SHP77 treated with DMSO at 0.1 percent for 48 hours (cell line): ENCODE results near the gene UBASH3B.

ENCODE experiments used
- DNase-seq: peaks from one replicate; lab custom pipeline; 2025; lab: John Stamatoyannopoulos, UW

The UBASH3B gene

DNA sequence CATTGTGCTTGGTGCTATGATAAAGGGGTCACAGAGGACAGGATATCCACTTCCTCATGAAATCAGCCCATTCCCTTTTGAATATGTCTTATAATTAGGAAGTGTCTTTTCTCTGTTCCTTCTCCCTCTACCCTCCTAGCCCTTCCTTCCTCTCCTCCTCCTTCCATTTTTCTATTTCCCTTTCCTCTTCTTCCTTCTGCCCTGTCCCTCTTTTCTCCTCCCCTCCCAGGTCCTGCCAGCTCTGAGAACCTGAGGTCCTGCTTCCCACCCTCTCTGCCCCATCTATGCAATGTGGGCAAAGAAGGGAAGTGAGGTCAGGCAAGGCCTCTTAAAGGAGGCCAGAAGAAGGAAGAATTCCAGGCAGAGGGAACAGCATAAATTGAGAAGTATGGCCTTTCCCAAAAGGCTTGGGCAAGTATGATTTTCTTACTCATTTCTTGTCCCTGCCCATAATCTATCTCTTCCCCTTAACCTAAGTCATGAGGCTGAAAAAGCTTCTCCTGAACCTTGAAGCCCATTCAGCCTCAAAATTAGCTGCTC, 7.7 kb upstream of the UBASH3B start:
- DNase-seq: no peak

DNA sequence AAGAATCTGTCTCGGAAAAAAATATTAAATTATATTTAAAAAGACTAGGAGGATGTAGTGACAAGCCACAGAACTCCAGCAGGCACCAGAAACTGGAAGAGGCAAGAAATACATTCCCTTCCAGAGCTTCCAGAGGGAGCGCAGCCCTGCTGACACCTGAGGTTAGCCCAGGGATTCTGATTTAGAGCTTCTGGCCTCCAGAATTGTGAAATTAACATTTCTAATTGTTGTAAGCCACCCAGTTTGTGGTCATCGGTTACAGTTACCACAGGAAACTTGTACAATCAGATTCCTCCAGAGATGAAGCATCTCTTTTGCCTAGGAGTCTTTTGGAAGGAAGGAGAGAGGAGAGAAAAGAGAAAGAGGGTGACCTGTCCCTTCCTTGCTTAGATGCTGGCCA, 6.4 kb upstream of the UBASH3B start:
- DNase-seq: no peak

DNA sequence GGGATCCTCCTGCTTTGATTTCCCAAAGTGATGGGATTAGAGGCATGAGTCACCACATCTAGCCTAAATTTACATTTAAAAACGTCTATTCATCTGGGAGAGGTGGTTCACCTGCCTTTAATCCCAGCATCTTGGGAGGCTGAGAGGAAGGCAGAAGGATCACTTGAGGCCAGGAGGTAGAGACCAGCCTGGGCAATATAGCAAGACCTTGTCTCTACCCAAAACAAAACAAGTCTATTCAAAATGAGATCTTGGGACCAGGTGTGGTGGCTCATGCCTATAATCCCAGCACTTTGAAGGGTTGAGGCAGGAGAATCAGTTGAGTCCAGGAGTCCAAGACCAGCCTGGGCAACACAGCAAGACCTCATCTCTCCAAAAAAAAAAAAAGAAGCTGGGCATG, 4.9 kb upstream of the UBASH3B start:
- DNase-seq: no peak

DNA sequence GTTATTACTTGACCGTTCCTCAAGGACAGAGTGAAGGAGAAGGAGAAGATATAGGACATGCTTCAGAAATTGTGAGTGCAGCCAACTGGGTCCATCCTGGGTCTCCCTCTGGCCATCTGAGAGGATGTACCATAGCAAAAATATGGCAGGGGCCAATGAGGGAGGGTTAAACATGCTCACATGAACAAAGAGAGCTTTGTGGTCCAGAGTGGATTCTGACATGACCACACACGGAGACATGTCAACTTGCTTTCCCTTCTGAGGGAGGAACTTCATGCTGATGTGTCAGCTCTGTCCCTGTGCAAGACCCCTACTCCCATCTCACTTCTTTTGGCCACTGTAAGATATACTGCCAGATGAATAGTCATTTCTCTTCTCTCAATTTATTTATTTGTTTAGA, 3.0 kb upstream of the UBASH3B start:
- no peak for DNase-seq

DNA sequence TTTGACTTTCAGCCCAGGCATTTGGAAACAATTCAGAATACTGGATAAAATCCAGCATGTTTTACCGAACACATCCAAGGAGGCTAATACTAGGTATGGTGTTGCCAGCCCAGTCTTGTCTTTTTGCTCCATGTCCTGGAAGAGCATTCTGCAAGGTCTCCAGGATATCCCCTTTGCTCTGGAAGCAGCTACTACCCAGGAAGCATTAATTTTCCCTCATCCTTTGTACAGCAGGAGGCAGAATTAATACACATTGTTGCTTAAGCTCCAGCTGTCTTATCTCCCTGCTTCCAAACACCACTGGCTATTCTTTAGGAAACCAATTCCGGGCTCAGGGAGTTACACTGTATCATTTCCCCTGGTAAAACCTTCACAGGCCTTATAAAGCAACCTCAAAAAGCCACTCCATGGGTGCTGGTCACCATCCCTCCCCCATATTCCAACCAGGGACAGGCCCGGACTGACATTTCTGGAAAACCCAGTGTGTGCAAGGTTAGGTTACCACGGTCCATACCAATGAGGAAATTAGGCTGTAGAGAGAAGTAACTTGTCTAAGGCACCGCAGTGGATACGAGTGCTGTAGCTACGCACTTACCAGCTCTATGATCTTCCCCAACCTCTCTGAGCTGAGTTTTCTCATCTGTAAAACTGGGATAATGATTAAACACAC, 1.5 kb upstream of the UBASH3B start:
- no peak for DNase-seq

DNA sequence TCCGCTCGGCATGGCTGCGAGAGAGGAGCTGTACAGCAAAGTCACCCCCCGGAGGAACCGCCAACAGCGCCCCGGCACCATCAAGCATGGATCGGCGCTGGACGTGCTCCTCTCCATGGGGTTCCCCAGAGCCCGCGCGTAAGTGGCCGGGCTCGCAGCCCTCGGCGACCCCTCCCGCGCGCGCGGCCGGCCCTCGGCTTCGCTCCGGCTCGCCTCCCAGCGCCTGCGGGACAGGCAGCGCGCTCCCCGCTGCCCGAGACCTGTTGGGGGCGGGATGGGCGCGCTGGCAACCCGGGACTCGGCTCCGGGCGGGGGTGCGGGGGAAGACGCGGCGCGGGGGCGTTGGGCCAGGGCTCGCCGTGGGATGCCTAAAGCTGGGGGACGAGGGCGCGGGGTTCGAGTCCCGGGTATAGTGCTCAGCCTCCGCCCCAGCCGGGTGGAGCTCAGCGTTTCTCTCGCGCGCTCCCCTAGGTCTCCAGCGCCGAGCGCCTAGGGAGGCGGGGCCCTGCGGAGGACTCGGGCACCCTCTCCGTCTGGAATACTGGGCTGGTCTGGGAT, 630 bp downstream of the UBASH3B start:
- no peak for DNase-seq

DNA sequence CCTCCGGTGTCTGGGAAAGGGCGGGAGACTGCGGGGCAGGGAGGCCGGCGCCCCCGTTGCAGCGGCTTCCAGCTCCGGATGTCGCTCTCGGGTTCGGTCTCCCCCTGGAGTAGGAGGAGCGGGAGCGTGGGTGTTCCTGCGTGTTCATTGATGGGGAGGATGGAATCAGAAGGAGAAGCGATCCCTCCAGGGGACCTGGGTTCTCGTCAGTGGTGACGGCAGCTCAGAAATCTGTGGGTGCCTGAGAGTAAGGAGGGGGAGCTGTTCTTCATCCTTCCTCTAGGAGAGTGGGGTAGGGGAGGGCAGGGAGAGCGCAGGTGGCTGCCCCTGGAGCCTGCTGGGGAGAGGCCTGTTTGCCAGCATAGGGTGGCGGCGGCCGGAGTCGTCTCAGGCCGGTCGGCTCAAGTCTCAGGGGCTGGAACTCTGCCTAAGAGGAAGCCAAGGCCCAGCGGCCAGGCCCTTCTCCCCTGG, 1.1 kb downstream of the UBASH3B start:
- DNase-seq: no peak

DNA sequence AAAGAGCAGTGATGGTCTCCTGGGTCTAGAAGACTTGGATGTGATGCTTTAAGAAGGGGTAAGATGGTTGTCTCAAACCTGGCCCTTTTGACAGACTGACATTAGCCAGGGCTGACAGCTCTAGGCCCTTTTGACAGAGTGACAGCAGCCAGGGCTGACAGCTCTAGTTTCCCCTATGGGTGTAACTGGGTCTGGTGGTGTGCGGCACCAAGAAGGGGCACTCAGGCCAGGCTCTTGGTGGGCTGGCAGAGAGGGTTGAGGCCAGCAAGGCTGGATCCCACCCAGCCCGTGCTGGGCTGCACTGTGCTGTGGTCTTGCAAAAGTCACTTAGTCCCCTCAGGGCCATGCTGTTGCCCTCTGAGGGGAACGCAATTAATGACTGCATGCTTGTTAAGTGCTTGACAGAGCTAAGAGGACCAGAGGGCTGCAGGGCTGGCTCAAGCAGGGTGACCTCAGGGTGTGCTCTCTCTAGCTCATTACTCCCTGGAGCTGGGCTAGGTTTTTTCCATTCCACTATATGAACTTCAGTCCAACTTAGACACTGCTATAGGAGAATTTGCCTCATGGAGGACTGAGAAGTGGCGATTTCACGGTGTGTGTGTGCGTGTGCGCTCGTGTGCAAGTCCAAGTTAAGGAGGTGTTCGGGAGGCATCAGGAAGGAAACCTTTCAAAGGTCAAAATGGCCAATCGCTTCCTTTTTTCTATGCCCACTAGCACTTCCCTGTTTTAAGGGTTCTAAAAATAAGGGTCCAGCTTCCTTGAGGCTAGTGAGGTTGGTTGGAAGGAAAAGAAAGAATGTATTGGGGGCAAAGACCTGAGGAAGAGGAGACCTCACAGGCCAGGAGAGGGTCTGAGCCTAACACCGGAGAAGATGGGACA, 4.4 kb downstream of the UBASH3B start:
- no peak for DNase-seq

DNA sequence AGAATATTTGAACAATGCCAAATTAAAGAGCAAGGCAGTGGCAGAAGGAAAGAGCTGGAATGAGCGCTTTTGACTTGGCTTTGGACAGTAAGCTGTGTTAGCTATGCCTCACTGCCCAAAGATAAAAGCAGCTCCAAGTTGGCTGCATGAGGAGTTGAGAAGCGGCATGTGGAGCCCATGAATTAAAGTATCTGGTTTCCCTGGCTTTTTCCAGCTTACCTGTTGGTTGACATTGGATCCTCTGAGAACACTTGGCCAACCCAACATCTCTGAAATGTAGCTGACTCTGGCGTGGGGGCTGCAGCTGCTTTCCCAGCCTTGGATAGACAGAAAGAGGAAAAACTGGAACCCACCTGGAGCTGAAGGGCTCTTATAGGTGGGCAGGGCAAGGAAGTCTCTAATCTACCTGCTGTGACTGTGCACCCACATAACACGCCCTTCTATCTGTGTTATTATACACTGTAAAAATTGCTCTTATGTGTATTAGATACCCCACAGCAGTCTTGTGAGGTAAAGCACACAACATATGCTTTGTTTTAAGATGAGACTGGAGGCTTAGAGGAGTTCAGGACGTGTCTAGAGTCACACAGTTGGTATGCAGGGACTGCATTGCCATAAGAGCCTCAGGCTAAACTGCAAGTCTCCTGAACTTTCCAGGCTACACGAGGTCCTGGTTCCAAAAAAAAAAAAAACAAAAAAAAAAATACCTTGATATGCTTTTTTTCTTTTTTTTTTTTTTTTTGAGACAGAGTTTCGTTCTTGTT, 5.8 kb downstream of the UBASH3B start:
- no peak for DNase-seq

DNA sequence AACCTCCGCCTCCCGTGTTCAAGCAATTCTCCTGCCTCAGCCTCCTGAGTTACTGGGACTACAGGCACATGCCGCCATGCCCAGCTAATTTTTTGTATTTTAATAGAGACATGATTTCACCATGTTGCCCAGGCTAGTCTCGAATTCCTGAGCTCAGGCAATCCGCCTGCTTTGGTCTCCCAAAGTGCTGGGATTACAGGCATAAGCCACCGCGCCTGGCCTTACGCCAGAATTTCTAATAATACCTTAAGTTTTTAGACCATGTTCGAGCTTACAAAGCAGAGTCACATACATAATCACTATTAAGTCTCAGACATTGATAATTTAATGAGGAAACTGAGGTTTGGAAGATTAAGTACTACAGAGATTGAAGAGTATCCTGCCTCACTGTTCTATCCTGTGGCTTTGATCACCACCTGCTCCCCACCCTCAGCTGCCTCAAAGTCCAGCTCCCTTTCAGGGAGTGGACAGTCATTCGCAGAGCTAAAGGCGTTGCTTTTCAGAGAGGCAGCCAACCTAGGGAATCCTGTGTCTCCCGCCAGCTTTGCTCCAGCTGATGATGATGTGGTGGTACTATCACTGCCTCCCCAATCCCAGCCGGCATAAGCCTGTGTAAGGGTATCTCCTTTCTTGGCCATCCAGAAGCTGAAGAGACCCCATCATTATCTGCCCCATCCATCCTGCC, 7.7 kb downstream of the UBASH3B start:
- DNase-seq: no peak

DNA sequence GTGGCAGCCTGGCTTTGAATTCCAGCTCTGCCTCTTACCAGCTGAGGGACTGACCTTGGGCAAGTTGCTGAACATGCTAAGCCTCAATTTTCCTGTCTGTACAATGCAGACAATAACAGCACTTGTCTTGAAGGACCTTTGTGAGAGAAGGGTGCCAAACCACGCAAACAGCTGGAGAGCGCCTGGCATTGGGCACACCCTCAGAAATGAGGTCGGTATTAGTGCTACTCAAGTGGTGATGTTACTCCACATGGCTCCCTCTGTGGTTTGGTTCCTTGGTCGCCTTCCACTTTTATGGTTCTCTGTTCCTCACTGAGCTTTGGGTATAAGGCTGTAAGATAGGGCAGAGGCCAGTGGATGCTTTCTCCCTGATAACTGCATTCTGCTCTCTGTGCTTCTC, 8.2 kb downstream of the UBASH3B start:
- no peak for DNase-seq

DNA sequence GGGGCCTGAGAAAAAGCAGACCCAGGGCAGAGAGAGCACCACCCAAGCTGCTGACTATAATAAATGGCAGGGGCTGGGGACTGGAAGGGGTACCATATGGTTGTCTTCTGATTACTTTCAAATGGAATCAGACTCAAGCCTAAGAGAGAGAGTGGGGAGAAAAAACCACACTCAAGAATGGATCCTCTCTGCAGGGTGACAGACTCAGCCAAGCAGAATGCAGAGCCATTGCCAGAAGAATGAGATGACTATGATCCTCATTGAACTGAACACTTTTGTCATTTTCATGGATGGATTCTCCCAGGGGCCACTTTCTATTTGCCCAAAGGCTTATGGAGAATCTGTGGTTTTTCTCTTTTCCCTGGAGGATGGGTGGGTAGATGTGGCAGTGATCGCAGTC, 8.7 kb downstream of the UBASH3B start:
- no peak for DNase-seq

DNA sequence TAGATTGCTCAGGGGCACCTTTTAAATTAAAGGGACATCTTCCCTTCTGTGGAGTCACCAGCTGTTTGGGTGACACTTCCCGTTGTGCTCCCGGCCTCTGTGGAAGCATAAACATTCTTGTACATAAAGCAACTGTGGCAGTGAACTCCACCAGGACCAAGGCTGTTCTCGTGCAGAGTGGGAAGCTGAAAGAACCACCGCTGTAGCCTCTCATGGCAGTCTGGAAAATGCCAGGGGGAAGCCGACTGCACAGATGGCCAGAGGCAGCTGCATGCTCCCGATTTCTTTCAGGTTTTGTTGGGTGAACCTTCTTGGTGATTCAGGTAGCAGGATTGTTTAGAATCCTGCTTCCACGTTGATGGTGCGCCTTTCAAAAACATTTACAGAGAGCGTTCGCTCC, 10.3 kb downstream of the UBASH3B start:
- DNase-seq: no peak

DNA sequence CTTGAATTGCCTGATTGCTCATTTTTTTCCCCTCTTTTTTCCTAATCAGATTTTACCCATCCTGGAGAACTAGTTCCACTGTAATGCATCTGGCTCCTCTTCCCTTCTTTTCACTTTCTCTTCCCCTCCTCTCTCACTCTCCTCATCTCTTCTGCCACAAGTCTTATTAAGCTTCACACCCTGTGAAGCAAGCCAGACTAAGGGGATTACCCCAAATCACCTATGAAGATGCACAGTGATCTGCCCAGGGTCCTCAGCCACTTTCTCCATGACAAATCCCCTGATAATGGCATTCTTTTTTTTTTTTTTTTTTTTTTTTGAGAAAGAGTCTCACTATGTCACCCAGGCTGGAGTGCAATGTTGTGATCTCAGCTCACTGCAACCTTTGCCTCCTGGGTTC, 11.2 kb downstream of the UBASH3B start:
- DNase-seq: no peak

DNA sequence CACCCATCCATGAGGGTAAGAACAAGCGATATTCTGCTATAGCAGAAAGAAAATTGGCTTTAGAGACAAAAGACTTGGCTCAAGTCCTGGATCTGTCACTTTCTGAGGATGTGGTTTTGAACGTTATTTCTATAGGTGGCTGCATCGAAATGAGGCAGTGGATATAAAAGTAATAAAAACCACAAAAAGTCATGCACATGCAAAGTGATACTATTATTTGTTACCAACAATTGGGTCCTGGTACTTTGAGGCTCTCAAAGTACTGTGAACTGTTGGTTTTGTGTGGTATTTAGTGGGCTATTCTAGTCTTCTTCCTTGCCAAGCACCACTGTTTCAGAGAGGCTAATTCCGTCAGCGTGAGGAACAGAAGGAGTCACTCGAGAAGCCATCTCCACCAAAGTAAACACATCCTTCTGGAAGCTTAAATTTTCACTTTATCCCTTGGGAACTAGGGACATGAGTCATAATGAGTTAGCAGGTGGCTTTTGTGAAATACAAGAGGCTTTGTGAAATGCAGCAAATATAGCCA, 13.1 kb downstream of the UBASH3B start:
- DNase-seq: no peak

DNA sequence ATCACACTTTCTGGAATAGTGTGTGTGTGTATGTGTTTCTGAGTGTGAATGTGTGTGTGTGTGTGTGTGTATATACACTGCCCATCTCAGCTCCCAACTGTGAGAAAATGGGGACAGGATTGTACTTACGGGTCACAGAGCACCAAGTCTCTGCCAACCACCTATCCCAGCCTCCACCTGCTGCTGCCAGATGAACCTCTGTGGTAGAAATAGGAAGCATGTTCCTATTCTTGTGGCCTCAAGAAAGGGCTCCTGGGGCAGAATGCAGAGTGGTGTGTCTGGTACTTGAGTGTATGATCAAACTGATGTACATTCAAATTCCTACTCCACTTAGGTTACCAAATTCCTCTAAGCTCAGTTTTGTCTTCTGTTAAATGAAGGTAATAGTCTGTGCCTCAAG, 14.6 kb downstream of the UBASH3B start:
- DNase-seq: no peak

DNA sequence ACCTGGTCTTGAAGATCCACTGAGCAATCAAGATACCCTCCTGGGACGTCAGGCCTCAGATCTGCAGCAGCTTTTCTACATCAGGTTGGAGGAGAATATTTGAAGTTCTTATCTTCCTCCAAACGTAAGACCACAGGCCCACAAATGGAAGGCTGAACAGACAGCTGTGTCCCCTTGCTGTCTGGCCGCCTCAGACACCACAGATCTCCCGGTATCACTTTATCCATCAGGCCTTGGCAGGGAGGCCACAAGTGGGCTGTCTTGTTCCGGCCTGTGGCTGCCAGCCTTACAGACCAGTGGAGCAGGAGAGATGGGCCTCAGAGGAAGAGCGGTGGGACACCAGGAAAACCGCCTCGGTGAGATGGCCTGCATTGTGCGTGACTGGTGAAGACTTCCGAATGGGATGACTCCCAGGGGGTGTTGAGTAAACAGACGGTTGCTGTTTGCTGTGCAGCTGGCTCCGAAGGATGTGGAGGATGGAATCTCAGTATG, 15.9 kb downstream of the UBASH3B start:
- no peak for DNase-seq

DNA sequence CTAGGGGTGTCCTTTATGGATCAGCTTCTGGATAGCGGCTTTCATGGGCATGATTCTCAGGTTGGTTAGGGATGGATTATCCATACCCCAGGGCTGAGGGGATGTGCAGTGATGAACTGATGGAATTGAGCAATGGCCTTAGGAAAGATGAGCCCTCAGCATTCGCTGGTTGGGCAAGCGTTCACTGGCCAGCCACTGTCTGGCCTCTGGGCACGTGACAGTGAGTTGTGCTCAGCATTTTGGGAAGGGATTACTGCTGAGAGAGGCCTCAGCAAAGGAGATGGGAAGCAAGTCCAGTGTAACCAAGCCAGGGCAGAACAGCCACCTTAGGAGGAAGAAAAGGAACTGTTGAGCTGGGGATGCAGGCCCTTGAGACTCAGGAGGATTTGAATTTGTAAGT, 17.4 kb downstream of the UBASH3B start:
- DNase-seq: no peak

DNA sequence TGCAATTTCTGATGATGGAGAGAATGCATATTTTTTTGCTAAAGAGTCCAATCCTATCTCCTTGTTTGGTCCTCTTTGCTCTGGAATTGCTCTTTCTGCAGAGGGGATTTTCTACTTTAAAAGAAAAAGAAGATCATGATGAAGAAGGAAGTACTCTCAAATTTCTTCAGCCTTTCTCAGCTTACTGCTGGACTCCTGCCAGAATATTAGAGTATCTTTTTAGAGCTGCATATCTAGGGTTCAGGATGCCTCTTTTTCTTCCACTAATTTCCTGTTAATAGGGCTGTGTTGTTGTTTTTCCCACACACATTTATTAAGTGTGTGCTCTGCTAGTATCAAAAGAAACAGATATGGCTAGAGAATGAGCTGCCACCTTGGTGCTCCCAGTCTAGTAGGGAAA, 18.2 kb downstream of the UBASH3B start:
- DNase-seq: no peak

DNA sequence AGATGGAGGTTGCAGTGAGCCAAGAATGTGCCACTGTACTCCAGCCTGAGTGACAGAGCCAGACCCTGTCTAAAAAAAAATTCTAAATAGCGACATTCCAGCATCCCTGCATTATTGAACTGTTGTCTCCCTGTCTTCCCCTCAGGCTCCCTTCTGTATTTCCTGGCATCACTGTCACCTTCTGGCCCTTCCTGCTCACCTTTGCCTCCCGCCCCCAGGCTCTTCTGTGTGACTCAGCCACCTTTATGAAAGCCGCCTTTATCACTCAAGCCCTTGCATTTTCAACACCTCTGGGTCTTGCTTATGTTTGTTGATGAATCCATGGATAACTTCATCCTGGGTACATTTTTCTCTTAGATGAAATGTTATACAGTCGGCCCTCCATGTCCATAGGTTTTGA, 21.1 kb downstream of the UBASH3B start:
- no peak for DNase-seq

DNA sequence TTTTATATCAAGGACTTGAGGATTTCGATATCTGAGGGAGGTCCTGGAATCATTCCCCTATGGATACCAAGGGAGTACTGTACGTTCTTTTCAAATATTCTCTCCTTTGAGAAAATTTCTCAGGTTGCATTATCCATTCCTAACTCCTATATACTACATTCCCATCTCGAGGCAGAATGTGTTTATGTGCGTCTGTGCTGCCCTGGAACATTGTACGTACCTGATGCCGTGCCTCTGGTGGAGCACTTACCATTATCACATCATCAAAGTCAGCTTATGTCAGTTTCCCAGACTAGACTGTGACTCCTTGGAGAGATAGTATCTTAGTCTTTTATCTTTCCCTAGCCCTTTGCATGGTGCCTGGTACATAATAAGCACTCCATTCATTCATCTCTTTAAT, 21.7 kb downstream of the UBASH3B start:
- no peak for DNase-seq
